Measurements from ENCODE around the gene DCAF11.
A peak's percentile ranks its signal among the peaks of the same experiment; 100 is the strongest.

The DCAF11 gene

DNA sequence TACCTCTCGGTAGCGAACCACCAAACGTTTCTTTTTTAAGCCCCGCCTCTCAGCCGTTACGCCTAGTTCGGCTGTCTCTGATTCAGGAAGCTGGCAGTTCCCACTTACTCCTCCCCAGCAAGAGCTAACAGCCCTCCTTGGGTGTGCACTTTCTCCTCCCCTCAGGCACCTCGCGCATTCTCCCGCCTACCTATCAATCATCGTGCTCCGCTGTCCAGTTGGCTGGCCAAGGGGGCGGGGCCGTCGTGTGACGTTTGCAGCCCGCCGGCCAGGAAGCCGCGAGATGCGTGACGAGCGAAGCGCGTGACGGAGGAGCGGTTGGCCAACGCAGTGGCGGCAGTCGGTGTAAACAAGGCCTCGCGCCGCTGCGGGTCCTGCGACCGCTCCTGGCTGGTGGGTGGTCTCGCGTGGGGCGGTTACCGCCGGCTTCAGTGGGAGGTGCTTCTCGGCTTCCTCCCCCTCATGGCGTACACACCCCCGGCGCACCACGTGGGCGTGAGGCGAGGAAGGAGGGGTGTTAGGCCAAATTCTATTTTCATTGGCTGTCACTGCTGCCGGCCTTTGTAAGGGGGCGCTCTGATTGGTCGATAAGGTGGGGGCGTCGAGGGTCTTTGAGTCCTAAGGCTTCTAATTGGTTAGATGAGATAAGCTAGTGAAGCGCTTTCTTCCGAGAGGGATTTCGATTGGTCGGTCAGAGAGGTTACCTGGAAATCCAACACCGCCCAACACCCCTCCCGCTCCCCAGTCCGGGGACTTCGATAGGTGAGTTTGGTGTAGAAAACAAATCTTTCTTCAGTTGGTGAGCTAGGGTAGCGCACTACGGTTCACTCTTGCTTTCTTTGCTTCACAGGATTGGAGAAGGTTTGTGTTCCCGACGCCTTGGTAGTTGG, at the start of gene DCAF11, which contains the start of gene NRL:
DCAF11 (plus strand) TSS at position 246 of the 890 bp plus-strand sequence. CDS start 818 bp downstream, outside the sequence.
NRL (minus strand) TSS at position 418 of the 890 bp plus-strand sequence. CDS start 32,101 bp downstream, outside the sequence.
- peak; percentile 94 to 100 (median 100) for DNase-seq

DNA sequence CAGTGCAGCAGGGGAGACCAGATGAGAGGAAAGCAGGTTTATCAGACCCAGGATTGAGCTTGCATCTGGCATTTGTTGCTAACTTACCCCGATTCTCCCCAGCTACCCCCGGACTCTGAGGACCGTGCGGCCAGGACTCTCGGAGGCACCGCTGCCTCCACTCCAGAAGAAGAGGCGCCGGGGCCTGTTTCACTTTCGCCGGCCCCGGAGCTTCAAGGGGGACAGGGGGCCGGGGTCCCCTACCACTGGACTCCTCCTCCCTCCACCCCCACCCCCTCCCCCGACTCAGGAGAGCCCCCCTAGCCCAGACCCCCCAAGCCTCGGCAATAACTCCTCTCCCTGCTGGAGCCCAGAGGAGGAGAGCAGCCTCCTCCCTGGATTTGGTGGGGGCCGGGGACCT, 49.7 kb upstream of the DCAF11 start:
- DNase-seq, result no peak

DNA sequence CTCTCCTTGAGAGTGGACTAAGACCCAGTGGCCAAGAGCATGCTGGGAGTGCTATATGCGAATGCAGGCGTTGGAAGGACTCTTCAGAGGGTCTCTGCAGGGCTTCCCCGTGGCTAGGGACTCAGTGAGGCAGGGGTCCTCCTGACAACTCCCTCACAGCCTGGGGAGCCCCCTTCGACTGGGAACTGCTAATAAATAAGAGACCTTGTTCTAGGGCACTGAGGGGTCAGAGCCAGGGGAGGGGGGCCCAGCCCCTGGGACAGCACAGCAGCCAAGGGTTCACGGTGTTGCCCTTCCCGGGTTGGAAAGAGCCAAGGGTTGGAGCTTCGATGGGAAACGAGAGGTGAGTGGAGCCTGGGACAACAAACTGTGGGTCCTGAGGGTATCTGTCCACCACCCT, 49.2 kb upstream of the DCAF11 start:
- DNase-seq, result no peak

DNA sequence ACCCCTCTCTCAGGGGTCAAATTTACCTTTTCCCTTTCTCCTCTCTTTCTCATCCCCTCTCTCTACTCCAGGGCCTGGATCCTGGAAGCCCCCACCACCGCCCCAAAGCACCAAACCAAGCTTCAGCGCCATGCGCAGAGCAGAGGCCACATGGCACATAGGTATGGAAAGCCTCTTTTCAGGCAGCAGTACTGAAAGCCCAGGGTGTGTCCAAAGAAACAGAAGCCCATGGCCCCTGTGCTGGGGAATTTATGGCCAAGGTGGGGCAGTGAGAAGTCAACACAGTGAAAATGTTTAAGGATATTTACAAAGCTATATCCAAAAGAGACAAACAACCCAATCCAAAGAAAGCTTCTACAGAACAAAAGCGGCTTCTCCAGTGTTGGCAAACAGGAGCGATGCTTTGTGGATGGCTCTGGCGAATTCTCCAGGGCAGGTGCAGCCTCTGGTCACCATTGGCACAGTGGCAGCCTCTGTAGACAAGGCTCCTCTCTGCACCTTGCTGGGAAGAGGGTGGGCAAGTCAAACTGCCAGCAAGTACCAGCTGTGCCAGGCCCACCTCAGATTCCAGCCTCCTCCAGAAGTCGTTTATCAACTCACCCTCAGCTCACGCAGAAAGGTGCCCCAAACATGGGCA, 48.0 kb upstream of the DCAF11 start:
- no peak for DNase-seq

DNA sequence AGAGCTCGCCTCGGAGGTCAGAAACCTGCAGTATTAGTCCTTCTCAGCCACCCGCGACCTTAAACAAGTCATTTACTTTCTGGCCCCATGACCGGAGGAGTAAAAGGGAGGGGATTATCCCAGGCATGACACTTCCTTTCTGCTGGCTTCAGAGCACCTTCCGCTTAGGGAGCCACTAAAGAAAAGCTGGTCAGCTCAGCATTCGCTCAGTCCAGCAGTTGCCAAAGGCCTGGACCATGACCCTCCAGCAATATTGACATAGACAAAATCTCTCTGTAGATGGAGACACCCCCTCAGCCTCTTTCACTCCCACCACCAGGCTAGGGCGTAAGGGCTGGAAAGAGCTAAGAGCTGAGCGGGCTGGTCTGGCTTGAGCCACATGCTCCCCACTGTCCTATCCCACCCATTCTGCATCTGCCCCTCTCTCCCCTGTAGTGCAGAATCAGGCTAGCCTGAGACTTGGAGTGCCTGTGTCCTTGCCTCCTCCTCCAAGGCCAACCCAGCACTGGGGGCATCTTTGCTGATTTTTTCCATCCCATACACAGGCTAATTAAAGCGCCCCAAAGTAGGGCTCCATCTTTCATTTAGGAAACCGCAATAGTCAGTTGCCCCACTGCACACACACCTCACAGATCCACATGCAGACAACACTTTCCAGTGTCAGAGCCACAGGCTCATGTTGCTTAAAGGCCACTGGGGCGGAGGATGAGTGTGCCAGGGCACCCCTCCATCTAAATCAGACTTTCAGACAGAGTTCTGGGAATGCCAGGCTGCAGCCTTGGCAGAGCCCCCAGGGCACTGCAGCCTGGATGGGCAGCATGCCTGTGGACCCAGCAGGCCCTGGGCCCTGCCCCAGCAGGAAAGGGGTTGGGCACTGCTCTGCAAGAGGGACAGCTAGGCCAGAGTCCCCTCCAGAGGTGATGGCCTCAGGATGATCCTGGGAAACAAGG, 47.2 kb upstream of the DCAF11 start:
- peak in 19 of 56 donors; percentile 20 to 59 (median 34) for DNase-seq

DNA sequence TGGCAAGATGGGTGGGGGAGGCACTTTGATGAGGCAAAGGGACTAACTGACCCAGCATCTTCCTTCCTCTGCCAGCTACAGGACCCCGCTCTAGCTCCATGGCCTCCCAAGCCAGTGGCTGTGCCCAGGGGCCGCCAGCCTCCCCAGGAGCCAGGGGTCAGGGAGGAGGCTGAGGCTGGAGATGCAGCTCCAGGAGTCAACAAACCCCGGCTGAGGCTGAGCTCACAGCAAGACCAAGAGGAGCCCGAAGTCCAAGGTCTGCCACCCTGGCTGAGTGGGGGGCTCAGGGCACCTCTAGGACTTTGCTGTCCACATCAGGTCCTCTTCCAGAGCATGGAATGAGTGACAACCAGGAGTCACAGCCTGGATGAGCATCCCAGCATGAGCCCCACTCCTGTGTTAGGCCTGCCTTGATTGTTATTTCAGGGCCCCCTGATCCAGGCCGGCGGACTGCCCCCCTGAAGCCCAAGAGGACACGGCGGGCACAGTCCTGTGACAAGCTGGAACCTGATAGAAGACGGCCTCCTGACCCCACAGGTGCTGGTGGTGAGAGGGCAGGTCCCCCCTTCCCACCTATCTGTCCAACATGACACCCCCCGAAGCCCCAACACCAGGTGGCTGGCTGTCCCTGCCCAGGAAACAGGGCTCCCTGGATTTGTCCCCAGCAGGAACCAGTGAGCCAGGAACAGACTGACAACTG, 45.7 kb upstream of the DCAF11 start:
- DNase-seq, result no peak

DNA sequence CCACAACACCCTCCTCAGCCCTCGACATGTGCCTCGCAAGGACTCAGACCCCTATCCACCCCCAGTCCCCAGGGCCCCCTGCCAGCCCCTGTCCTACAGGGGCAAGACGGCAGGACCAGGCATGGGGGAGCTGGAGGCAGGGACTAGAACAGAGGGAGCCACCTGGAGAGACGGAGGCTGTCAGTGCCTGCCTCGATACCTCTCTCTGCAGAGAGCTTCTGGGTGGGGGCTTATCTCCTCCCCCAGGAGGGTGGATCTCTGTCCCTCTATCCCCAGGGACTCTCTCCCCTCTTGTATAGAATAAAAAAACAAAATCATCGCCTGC, 45.2 kb upstream of the DCAF11 start:
- DNase-seq, result no peak

DNA sequence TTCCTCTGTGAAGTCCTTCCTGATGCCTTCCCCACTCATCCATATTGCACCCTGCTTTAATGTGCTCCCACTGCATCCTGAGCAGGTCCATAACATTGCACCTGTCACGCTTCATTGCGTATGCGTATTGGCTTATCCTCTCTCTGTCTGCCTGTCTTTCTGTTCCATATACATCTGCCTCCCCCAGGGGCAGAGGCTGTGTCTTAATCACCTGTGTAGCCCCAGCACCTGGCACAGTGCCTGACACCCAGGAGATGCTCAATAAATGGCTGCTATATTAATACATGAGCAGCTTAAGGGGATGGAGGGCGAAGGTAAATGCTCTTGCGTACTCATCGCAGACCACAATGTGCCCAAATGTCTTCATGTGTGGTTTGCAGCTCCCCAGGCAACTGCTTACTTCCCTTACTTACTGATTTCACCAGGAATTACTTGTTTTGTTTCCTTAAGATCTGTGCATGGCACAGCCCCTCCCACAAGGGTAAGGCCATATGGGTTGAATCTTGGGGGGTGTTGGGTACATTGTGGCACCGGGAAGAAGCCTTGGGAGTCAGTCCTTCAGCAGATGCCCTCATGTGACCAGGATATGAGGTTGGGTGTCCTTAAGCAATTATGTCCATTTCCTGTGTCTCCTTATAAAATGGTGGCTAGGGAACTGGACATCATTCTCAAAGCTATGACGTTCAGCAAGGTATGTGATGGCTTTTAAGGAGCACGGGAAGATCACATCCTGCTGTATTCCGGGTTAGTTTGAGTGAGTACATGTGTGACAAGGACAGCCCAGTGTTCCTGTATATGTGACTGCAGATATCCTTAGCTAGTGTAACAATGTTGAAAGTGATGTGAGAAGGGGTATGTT, 44.1 kb upstream of the DCAF11 start:
- DNase-seq, result no peak

DNA sequence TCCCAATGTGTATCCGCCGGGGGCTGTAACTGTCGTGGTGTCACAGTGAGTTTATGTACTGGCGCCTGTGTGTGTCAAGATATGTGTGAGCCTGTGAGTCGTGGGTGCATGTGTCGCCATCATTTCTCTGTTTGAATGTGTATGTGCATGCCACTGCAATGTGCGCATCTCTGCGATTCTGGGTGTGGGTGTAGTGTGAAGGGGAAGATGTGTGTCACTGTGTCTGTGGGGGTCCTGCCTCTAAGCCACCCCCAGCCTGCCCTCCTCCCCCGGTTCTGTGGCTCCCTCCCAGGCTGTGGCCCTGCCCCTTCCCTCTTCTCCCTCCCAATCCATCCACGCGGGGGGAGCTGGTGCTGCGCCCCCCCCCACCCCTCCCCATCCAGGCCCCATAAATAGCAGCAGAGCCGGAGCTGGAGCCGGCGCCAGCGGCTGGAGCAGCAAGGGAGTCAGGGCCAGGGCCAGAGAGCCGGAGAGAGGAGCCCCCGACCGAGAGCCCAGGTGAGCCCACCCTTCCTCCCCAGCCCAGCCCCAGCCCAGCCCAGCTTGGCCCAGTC, 43.4 kb upstream of the DCAF11 start, which contains the start of gene CPNE6:
CPNE6 (plus strand) TSS at position 419 of the 554 bp plus-strand sequence. CDS start 1,375 bp downstream, outside the sequence.
- DNase-seq, result peak in 30 of 56 donors; percentile 12 to 72 (median 44)

DNA sequence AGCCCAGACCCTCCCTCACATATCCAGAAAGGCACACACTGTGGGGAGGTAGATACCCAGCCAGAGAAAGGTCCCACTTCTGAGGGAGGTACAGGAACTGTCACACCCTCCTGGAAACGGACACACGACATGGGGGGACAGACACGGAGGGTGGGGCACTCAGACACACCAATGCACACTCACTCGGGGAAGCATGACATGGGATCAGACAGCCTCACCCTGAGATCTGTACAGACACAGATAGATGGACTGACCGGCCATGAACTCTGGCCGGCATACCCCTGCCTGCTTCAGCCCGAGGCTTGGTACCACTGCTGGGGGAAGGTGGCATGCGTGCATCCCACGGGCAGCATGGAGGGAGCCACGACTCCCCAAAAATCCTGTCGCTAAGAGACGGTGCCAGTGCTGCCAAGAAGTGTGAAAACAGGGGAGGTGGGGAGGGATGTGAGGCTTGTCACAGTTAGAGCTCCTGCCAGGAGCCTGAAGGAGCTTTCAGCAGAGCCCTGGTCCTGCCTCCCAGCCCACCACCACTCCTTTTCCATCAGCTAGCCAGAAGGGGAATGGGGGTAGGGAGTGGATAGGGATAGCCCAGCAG, 42.6 kb upstream of the DCAF11 start:
- DNase-seq, result peak in 32 of 56 donors; percentile 23 to 70 (median 51)

DNA sequence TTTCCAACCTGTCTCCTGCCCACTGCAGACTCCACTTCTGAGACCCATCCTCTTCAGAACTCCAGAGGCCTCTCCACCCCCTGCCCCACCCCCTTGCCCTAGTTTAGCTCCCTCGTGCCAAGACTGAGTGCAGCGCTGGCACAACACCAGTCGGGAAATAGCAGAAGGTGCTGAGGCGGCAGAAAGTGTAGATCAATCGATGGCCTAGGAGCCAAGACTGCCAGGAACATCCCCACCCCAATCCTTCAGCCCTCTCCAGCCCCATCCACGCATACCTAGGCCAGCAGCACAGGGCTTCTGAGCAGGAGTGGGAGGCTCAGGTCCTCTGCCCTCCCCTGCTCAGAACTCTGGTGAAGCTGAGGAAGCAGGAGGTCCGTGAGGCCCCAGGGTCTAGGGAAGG, 42.1 kb upstream of the DCAF11 start:
- DNase-seq, result peak in 32 of 56 donors; percentile 16 to 69 (median 48)

DNA sequence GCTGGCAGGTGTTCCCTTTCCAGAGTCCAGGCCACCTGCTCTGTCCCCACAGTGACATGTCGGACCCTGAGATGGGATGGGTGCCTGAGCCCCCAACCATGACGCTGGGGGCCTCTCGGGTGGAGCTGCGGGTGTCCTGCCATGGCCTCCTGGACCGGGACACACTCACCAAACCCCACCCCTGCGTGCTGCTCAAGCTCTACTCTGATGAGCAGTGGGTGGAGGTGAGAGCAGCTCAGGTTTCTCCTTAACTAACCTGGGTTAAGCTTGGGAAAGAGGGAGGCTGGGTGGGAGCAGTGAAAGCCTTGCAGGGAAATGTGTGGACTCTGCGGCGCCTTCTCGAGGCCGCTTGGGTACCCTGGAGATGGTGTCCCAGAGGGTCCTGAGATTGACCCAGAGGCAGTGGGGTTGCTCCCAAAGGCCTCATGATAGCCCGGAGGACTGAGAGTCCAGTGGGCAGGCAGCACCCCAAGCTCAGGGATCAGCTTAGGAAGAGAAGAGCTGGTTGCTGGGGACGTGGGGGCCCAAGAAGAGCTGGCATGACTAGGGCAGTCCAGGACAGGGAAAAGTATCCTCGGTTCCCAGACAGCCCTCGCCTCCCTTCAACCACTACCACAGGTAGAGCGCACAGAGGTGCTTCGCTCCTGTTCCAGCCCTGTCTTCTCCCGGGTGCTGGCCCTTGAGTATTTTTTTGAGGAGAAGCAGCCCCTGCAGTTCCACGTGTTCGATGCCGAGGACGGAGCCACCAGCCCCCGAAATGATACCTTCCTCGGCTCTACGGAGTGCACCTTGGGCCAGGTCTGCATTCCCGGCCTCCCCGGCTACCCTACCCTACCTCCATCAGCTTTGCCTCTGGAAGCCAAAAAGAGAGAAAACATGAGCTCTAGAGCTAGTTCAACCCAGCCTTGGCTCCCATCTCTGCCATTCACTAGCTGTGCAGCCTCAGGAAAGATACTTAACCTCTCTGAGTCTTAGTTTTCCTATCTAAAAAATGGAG, 41.4 kb upstream of the DCAF11 start:
- peak in 2 of 56 donors; percentile 11 to 12 for DNase-seq

DNA sequence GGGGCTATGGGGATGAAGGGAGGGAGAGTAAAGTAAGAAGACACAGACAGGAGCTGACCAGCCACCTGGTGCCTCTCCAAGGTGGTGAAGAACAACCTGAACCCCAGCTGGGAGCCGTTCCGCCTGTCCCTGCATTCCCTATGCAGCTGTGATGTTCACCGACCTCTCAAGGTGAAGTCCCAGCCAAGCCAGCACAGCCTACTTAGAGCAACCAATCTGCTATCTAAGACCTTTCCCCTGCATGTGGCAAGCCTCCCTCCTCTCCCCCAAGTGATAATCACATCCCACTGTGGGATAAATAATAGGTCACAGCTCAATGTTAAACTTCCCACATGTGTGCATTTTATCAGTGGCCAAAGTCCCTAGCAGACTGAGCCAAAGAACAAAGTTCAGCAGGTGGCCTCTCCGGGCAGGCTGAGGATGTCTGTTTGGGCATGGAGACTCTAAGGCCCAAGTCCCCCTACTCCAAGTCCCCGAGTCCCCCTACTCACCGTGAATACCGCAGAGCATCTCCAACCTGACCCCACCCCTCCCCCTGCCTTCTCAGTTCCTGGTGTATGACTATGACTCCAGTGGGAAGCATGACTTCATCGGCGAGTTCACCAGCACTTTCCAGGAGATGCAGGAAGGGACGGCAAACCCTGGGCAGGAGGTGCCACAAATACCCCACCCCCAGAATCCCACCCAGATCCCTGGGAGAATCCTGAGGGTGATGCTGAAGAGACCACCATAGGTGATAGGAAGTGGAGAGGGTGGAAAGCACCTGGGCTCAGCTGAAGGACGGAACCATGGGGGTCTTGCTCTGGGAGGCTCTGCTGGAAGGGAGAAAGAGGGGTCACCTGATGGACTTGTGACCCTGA, 39.7 kb upstream of the DCAF11 start:
- no peak for DNase-seq

DNA sequence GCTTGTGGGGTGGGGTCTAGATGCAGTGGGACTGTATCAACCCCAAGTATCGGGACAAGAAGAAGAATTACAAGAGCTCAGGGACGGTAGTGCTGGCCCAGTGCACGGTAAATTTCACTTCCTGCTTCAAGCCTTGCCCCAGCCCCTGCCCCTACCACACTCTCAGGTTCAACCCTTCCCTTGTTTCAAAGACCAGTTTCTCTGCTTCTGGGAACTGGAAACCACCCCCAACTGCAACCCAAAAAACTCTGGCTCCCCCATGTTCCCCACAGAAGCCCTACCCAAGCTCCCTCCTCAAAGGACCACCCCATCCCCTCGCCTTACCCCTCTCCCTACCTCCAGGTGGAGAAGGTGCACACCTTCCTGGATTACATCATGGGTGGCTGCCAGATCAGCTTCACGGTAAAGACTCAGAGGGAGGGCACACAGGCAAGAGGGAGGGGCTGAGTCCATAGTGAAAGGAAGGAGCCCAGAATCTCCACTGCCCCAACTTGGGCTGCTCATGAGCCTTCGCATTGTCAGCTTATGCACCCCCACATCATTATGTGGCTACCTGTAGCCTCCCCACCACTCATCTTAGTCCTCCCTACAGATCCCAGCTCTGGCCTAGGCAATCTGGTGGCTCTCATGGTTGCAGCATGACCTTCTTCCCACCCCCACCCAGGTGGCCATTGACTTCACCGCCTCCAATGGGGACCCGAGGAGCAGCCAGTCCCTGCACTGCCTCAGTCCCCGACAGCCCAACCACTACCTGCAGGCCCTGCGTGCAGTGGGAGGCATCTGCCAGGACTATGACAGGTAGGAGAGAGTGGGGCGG, 38.9 kb upstream of the DCAF11 start:
- no peak for DNase-seq

DNA sequence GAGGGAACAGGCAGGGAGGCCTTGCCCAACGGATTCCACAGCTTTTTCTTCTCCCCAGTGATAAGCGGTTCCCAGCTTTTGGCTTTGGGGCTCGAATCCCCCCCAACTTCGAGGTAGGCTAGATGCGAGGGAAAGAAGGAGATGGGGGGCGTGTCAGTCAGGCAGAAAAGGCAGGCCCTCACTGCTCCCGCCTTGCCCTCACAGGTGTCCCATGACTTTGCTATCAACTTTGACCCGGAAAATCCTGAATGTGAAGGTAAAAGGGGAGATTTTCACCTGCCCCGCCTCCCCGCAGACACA, 38.3 kb upstream of the DCAF11 start:
- no peak for DNase-seq

DNA sequence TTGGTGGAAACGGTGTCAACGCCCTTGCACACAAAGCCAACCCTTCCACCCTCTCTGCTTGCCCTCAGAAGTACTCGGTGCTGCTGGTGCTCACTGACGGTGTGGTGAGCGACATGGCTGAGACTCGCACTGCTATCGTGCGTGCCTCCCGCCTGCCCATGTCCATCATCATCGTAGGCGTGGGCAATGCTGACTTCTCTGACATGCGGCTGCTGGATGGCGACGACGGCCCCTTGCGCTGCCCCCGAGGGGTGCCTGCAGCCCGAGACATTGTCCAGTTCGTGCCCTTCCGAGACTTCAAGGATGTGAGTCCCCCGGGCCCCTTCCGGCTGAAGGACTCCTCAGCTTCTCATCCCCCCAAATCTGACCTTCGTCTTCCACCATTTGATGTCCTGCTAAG, 37.5 kb upstream of the DCAF11 start:
- no peak for DNase-seq
